Stimulated activated CD4-positive, alpha-beta T cell treated with anti-CD3 and anti-CD28 coated beads, Interleukin-1b, Interleukin-23, amount 100 ng/mL, for 4 hours (primary cell): ENCODE results near the gene OSBPL10.
"Not testable (repeated sequence)": the region's sequence is repeated elsewhere in the genome, so short reads cannot be mapped to it uniquely, and the experiment has no call there.

Experiments
- DNase-seq, 2 donors: peaks; one replicate each; pipeline ENCODE4 v3.0.0-alpha.2; 2020; ENCODE audit warnings: low read depth in 2 of 2

OSBPL10 gene

DNA sequence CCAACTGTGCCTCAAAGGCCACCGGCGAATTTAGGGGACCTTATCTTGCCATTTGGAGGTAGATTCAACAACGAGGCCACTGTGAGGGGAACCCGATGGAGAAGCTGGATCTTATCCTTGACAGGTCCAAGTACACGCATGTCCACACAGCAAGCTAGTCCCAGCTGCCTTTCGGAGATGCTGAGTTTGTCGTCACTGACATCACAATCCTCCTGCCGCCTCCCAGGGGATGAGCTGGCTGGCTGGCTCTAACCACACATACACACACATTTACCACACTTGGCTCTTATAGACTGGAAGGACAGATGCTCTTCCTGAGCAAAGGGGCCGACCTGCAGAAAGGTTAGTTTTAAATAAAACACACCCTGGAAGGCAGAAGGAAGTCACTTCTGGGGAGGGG lies 272.1 kb downstream of the OSBPL10 start:
- DNase-seq = no peak

DNA sequence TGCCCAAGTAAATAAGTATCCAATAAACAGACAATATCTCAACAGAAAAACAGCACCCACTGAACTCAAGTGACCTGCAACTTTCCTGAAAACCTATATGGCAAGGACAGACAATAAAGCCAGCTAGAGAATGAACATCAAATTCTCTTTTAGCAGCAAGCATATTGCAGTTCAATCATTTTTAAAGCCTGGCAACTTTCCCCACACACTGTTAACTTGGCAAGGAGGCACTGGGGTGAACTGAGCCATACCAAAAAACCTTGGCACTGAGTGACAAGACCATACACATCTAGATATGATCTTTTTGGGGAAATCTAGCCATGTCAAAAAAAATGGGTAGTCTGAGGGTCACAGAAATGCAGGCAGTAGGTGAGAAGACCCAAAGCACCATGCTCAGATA lies 273.8 kb downstream of the OSBPL10 start:
- DNase-seq = no peak

DNA sequence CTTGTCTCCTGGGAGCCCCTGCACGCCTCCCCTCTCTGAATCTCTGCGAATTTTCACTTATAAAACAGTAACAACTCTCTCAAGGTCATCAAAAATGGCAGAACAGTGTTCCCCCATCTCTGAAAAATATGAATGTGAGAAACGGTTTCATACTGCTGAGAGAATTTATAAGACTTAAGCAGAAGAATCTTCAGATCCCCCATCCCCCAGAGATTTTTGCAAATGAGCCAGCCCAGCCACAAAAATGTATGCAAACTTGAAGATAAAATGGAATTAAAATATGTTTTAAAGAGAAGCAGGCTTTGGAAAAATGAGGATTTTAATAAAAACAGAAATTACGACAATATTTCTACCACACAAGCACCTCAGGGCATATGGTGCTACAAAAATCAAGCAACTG lies 275.3 kb downstream of the OSBPL10 start:
- no peak for DNase-seq

DNA sequence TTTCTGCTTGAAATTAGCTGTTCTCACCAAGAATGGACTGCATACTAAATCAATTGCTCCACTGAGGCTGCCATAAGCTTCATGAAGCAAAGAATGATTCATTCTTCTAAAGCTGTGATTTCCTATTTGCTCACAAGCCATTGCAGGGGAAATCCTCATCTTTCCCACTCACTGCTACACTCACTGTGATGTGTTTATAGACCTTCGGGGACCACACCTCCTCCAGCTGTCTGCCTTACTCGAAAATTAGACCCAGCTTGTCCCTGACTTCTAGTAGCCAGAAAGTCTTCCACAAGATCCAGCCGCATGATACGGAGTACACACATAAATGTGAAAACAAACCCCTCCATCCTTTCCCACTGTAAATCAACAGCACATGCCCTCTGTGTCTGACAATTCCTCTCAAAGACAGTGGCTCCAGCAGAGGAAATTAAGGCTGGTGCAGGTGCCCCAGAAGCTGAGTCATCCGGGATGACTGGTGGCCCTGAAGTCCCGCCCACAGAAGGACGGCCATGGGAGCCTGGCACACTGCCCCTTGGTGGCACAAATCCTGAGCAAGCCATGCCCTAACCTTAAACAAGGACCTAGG lies 276.4 kb downstream of the OSBPL10 start:
- DNase-seq = no peak

DNA sequence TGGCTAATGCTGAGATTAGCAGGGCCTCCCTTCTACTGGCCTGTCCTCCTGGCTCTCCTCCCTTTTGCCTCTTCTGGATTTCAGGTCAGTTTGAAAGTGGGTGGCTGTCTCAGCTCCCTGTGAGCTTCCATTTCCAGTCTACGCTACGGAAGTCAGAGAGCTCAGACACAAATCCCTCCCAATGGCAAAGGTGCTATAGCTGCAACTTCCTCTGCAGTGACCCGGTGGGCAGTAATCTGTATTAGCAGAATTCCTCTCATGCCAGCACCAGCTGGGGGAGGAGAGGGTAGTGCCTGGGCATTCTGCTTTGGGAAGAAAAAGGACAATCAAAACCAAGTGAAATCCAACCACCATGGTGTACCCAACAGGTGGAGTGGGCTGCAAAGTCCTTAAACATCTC lies 276.9 kb downstream of the OSBPL10 start:
- DNase-seq = no peak

DNA sequence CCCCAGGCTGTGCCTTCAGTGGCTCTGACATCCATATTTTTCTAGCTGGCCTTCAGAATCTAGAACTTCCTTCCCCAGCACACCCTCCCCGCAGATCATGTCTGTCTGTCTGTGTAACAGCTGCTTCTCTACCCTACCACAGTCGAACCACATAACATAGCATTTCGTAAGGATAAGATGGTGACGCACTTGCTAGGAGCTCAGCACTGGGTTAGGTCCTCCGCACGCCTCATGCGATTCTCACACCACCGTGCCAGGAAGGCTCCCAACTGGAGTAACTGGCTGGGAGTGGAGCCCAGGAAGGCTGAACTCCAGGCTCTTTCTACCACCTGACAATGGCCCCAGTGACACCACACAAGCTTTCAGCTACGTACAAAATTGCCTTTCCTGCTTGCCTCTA lies 279.8 kb downstream of the OSBPL10 start:
- no peak for DNase-seq

DNA sequence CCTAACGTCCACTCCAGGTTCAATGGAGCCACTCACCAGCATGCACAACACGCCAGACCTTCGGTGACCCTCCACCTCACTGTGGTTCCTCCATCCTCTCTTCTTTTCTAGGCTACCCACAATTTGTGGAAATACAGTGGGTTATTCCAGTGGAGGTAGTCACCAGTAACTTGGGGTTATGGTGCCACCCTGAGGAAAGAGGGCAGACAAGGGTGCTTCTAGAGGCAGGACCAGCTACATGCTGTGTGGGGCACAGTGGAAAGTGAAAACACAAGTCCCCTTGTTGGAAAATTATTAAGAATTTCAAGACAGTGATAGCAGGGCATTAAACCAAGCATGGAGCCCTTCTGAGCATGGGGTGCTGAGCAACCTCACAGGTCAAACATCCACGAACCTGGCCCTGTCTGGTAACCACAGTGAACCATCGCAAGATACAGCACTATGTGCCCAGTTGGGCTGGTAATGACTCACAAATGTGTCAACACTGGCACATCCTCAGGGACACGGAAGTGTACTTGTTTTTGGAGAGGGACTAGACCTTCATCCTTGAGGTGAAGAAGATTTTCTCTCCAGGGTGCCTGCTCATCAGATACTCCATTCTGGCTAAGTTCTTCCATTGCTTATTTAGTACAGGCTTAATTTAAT lies 281.6 kb downstream of the OSBPL10 start:
- no peak for DNase-seq

DNA sequence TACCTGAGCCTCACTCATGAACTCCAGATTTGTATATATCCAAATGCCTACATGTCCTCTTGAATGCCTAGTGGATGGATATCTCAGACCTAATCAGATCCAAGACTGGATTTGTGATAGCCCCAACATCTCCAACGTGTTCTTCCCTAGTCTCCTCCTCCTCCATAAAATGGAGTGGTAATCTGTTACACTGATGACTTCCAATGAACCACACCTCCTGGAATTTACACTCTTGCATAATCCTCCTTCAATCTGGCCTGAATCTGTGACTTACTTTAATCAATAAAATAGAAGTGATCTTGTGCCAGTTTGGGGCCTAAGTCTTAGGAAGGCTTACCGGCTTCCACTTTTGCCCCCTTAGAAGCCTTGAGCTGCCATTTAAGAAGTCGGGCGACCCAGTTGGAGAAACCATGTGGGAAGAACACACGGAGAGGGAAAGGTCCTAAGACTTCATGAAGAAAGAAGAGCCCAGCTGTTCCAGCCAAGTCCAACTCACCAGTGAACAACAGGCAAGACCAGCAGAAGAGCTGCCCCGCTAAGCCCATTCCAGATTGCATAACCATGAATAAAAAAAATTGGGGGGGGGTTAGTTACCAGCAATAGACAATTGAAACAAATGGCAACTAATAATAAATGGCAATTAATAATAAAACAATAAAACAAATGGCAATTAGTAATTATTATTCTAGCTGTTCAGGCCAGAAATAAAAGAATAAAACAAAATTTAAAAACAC lies 284.1 kb downstream of the OSBPL10 start:
- no peak for DNase-seq

DNA sequence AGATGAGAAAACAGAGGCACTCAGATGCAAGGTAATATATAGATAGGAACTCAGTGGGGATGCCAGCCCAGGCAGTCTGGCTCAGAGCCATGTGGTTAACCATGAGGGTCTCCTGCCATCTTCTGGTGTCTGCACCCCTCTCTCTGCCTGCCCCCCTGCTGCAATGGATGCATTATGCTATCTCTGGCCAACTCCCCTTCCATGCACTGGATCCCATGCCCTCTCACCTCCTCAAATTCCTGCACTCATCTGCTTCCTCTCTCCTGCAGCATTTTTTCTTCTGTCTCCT lies 285.1 kb downstream of the OSBPL10 start:
- DNase-seq = no peak

DNA sequence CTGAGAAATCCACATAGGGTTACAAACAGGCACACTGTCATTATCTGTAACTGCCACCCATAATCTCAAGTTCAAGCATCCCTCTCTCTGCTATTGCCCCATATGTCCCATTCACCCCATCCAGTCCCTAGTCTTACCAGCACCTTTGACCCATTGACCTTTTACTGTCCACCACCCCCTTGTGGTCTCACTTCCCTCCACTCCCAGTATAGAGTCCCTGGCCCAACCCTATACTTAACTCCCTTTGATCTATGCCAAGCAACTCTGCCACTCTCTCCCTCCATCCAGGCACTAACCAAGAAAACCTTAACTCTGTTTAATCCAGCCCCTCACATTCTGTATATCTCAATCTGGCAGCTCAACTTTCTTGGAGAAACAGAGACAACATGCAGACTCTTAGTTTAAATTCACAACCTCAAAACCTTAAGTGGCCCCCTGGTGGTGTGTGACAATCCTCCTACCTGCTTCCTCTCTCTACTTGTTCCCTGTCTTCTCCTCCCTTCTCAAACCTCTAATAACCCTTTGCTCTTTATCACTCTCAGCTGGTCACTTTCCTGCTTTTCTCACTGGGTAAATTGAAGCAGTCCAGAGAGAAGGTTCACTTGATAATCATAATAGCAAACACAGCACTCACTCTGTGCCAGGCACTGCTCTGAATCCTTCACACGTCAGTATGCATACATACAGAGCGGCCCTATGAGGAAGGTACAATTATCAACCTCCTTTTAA lies 285.6 kb downstream of the OSBPL10 start:
- DNase-seq = peak in 1 of 2 donors; percentile 9

DNA sequence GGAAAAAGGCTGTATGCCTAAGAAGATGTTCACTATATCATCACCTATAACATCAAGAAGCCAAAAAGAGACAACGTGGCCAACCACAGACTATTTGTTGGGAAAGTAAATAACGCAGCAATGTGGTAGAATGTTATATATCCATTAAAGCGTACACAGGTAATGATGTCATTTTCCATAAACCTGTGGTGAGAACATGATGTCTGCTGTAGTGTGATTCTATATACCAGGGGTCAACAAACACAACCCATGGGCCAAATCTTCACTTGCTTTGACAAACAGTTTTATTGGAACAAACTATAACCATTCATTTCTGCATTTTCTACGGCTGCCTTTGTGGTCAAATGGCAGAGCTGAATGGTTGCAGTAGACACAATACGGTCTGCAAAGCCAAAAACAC lies 287.7 kb downstream of the OSBPL10 start:
- DNase-seq = no peak

DNA sequence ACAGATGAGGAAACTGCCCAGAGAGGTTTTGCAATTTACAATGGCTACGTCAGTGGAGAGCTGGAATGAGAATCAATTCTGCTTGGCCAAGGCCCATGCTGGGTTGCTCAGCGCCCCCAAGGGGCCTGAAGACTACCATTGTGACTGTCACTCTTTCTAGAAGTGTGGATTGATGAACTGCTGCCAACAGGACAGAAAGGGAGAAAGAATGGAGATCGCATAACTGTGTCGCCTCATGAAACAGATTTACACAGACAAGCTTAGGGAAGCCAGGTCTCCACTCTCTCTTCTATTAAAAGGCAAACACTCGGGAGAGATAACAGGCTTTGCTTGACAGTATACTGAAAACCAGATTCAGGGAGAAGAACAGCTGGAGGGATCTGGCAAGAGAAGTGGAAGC lies 288.3 kb downstream of the OSBPL10 start:
- no peak for DNase-seq

DNA sequence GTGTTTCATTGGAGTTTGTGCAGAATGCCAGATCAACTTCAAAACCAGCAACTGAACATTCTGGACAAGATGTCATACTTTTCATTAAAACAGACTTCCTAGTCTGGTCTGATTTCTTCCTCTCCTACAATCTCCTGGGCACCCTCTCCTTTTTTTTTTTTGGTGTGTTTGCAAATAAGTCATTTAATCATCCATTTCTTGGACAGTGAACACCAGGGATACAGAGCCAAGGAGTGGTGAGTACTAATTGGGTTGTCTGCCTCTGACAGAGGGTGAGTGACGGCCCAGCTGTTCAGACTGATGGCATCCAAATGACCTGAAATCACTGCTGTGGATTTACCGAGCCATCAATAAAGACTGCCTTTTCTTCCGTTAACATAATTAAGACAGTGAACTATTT lies 290.3 kb downstream of the OSBPL10 start:
- DNase-seq = no peak

DNA sequence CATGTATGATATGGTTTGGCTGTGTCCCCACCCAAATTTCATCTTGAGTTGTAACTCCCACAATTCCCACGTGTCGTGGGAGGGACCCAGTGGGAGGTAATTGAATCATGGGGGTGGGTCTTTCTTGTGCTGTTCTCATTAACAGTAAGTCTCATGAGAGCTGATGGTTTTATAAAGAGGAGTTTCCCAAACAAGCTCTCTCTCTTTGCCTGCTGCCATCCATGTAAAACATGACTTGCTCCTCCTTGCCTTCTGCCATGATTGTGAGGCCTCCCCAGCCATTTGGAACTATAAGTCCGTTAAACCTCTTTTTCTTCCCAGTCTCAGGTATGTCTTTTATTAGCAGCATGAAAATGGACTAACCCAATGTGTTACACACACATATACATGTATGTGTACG lies 291.5 kb downstream of the OSBPL10 start:
- DNase-seq = not testable (repeated sequence)

DNA sequence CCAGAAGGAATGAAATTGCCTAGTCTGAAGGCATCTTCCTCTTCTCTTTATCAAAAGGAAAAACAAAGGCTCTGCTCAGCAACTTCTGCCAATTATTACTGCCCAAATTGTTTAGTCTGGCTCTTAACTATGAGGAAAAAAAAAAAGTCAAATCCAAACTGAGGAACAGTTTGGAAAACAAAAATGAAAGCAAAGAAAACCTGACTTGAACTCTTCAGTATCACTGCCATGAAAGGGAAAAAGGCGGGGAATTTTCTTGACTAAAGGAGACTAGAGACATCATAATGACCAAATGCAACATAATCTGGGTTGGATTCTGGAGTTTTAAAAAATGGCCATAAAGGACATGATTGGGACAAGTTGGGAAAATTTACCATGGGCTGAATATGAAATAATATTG lies 292.1 kb downstream of the OSBPL10 start:
- no peak for DNase-seq

DNA sequence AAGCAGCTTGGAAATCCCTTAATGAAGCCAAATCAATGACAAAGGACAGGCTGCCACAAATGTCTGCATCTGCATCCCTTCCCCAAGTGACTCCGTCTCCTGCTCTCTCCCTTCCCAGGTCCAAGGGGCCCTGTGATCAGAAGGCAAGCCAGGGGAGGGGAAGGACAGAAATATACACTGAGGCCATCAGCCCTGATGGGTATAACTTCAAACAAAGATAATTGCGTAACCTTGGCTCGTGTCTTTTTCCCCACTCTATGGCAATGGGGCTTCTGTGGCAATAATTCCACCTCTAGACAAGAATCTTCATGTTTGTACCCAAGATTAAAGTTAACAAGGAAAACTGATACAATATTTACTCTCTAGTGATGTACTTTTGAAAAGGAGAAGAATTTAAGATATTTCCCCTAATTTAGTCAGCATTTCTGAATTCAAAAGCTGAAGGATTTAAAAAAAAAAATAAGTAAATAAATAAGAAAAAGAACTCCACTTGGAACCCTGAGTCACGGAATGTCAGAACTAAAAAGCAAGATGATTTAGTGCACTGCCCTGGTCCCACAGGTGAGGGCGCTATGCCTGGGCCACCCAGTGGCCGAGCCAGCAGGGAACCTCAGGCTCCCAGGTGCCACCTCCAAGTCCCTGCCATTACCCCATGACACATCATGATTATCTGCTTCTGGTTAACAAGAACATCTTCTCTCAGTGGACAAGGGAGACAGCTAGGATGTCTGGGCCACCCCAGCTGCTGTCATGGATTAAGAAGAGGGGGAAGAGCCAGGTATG lies 293.9 kb downstream of the OSBPL10 start:
- DNase-seq = no peak

DNA sequence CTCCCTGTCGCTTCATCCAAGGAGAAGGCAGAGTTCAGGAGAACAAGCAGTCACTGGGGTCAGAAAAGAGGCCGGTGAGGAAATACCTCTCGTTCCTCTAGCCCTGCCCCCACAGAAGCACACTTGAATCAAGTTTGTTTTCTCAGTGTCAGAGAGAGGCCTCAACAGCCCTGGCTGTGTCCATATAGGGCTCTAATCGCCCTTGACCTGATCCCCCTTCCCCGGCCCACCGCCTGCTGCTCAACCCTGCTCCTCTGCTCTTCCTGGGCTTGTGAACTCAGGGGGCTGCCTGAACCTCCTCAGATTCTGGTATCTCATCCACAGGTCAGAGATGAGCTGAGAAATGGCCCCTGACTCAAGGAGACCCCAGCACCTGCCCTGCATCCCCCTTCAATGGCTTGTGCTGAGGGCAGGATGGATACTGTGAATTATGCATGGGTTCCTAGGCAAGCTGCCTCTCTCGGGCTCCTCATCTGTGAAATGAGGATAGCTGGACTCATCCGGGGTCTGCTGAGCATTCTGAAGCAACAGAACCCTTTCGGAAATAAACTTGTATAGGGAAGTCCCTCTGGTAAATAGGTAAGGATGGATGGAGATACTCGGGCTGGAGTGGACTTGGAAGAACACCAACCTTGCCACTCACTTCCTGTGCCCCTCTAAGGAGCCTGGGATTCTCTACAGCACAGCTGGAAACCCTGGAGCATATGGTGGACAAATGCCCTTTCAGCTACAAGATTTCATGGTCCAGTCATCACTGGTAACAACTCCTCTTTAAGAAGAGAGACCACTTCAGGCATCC lies 300.8 kb downstream of the OSBPL10 start:
- no peak for DNase-seq

DNA sequence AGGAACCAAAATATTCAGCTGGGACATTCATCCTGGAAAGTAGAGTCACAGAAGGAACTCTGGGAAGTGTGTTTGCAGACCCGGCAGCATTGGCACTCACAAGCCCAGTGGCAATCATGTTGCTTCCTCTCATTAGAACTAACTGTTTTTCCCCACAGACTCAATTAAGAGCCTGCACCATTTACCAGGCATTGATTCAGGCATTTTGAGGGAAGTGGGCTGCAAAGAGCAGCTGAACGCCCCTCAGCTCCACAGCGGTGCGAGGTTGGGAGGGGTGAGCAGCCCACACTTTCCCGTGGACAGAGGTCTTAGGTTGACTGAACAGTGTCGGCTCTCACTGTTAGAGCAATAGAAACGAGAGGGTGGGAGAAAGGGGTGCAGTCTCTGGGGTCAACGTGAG lies 304.5 kb downstream of the OSBPL10 start:
- DNase-seq = no peak

DNA sequence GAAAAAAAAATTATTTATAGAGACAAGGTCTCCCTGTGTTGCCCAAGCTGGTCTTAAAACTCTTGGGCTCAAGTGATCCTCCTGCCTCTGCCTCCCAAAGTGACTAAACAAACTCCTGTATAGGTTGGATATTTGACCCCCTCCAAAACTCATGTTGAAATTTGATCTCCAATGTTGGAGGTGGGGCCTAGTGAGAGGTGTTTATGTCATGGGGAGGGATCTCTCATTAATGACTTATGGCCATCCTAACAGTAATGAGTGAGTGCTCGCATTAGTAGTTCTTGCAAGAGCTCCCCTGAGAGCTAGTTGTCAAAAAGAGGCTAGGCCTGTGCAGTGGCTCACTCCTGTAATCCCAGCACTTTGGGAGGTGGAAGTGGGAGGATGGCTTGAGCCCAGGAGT lies 307.1 kb downstream of the OSBPL10 start:
- no peak for DNase-seq

DNA sequence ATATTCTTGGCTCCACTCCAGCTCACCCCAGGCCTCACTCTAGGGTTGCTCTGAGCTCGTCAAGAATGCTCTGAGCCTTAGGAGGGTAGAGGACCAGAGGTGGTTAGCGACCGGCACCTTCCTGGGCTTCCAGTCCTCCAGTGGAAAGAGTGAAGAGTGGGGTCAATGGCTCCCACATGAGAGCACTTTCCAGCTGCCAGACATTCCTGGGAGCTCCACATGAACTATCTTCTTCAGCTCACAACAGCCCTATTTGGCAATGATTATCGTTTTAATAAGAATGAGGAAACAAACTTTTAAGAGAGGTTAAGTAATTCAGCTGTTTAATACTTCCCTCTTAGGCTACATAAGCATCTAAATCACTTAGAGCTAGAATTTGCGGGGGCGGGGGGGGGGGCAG lies 309.1 kb downstream of the OSBPL10 start:
- no peak for DNase-seq

DNA sequence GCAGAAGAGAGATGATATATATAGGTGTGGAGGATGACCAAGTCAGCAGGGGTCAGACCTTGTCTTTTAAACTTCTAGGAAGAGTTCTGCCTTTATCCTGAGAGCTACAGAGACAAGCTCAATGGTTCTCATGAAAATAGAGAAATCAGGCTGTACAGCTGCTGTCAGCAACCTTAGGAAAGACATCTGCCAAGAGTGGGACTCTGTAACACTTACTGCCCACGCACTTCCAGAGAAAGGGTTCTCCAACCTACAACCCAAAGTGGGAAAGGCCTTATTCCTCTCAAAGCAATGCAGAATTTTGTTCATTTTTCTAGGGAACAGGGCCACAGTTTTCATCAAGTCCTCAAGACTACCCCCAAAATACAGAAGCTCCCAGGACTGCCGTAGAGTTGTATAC lies 309.6 kb downstream of the OSBPL10 start:
- no peak for DNase-seq
